OCI-M1 (cell line): ENCODE measurements around the gene MC3R.

Experiments
- DNase-seq: peaks from one replicate; lab custom pipeline; 2025; lab: John Stamatoyannopoulos, UW

The MC3R gene

GRCh38 chr20:56249956-56250355, 1.4 kb downstream of the MC3R start:
- no peak for DNase-seq

GRCh38 chr20:56257604-56258003, 9.1 kb downstream of the MC3R start:
- no peak for DNase-seq

DNA sequence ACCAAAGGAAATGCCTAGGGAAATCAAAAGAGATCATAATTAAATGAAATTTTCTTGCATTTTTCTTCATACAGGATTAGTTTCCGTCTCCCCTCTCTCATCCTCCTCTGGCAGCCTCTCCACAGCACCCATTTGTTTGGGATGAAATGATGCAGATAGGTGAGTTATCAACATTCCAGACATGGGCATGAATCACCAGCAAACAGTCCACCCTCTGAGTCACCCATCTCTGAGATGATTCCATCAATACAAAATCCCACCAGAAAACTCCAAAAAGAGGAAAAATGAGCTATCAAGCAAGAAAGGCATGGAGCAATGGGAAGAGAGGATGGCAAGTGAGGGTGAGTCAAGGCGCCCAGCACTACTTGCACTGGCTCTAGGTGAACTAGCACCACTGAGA, 11.4 kb downstream of the MC3R start:
- no peak for DNase-seq

DNA sequence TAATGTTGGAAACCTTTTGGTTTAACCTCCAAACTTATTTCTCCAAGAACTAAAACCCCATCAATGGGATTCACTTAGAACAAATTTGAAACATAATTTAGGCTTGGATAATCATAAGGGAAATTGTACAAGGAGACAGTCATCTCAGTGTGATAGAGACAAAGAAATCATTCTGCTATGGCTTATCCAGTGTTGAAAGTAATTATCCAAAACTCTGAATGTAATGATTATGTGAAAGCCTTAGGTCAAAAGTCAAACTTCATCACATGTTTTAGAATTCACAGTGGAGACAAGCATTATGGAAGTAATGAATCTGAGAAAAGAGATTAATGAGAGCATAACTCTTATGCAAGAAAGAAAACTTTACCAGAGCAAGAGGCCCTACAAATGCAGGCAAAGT, 20.0 kb downstream of the MC3R start:
- DNase-seq: no peak

DNA sequence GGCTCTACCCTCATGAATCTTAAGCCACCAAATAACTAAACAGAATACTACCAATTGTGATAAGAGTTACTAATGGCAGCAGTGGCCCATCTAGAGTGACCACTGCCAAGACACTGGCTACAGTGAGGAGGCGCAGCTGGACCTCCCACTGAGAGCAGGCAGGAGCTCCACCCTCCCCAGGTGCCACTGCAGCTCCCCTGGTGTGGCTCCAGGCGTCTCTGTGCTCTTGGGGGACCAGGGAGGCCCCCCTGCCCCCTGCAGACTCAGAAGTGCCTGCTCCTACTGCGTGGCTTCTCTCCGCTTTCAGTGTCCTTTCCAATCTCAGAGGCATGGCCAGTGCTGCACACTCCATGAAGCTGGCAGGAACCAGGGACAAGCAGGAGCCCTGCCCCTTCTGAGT, 23.4 kb downstream of the MC3R start:
- no peak for DNase-seq

GRCh38 chr20:56273491-56273890, 25.0 kb downstream of the MC3R start:
- DNase-seq: no peak

DNA sequence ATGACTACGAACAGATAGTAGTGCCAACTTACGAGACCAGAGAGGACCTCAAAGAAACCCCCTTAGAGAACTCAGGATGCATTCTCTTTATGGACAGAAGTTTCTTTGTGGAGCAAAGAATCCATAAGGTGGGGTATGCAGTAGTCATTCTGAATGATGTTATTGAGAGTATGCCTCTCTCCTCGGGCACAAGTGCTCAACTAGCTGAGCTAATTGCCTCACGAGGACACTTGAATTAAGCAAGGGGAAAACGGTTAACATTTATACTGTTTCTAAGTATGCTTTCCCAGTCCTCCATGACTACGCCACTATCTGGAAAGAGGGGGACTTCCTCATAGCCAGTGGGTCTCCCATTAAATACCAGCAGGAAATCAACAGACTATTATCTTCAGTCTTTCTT, 25.6 kb downstream of the MC3R start:
- no peak for DNase-seq

DNA sequence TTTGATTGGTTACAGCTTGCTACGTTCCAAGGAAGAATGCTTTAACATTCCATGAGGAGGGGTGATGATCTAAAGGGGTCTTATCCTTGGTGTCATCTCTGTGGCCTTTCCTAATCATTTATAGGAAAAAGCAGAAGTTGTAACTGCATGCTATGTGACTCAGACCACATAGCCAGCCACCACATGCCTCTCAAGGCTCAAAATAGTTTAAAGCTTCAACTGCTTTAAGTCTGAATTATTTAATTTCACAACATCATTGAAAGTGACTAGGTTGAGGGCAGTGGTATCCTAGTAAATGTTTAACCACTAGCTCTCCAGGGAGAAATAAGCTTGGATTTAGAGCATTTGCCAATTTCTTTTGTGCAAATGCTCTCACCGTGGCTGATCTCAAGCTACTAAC, 29.7 kb downstream of the MC3R start:
- peak; percentile 45 for DNase-seq

- DNase-seq: no peak
These were observed 37.0 kb downstream of the MC3R start for GRCh38 chr20:56285496-56285895.

- no peak for DNase-seq
These were observed 41.1 kb downstream of the MC3R start for GRCh38 chr20:56289652-56290051.

GRCh38 chr20:56299362-56299761, 50.8 kb downstream of the MC3R start:
- no peak for DNase-seq
